Measurements from ENCODE around the gene SBF1.

- no peak for TF ChIP-seq CTCF (IDR thresholded peaks at IDR 0.05)
- TF ChIP-seq EP300 (IDR thresholded peaks at IDR 0.05), result no peak
Observed at GRCh38 chr22:50403701-50404101, 71.1 kb downstream of the SBF1 start.

Data from gastroesophageal sphincter (tissue), 3 donors.